Measurements from ENCODE around the gene ADAMTSL5.

Gene ADAMTSL5

GRCh38 chr19:1512671-1513498 is at the start of gene ADAMTSL5:
Gene ADAMTSL5 (minus strand): TSS chr19:1513019. CDS start chr19:1510943, 2,076 bp downstream.
- no peaks in the 10 kb centered on the region for H3K4me1 ChIP-seq (ENCODE audit: insufficient read depth, low read length, severe bottlenecking)
- H3K27ac ChIP-seq (ENCODE audit: low read depth, low read length, poor library complexity, severe bottlenecking) = no peak within 1 kb of the TSS
- TF ChIP-seq CTCF (IDR thresholded peaks at IDR 0.05; ENCODE audit: low read length) (no peak), EZH2 (IDR thresholded peaks at IDR 0.05; ENCODE audit: borderline replicate concordance, low read length) (no peak)
- no peaks in the 10 kb centered on the region for H3K36me3 ChIP-seq (ENCODE audit: insufficient read depth, low read length)
- H3K4me2 ChIP-seq (ENCODE audit: low read length) = peak within 1 kb of the TSS; percentile 40; the same call in 1 of the 2 replicates
- no peak within 1 kb of the TSS for H3K9ac ChIP-seq (ENCODE audit: low read length)
- no peaks in the 10 kb centered on the region for H3K79me2 ChIP-seq (ENCODE audit: insufficient read depth, low read length)
- no peaks in the 10 kb centered on the region for H3F3A ChIP-seq (ENCODE audit: insufficient read depth, low read length)
- no peaks in the 10 kb centered on the region for H3K9me3 ChIP-seq (ENCODE audit: low read length)
- H2AFZ ChIP-seq (ENCODE audit: low read length) = no peak within 1 kb of the TSS
- no peaks in the 10 kb centered on the region for H4K20me1 ChIP-seq (ENCODE audit: insufficient read depth, low read length)
- H3K9me2 ChIP-seq (ENCODE audit: low read depth, low read length) = no peaks in the 10 kb centered on the region
- no peak within 1 kb of the TSS for H3K4me3 ChIP-seq (ENCODE audit: low read depth, low read length, poor library complexity, severe bottlenecking)
- peaks cover 8% of the 10 kb centered on the region for H3K27me3 ChIP-seq (ENCODE audit: insufficient read depth, low read length)

GRCh38 chr19:1561236-1561842 is 48.5 kb upstream of the ADAMTSL5 start:
- H3F3A ChIP-seq (ENCODE audit: insufficient read depth, low read length) = no peaks in the 10 kb centered on the region
- no peaks in the 10 kb centered on the region for H3K79me2 ChIP-seq (ENCODE audit: insufficient read depth, low read length)
- no peaks in the 10 kb centered on the region for H3K9me3 ChIP-seq (ENCODE audit: low read length)
- H3K4me3 ChIP-seq (ENCODE audit: low read depth, low read length, poor library complexity, severe bottlenecking) = no peak overlapping the region
- H3K27ac ChIP-seq (ENCODE audit: low read depth, low read length, poor library complexity, severe bottlenecking) = no peak overlapping the region
- no peaks in the 10 kb centered on the region for H3K27me3 ChIP-seq (ENCODE audit: insufficient read depth, low read length)
- no peak overlapping the region for H3K9ac ChIP-seq (ENCODE audit: low read length)
- H3K9me2 ChIP-seq (ENCODE audit: low read depth, low read length) = no peaks in the 10 kb centered on the region
- H4K20me1 ChIP-seq (ENCODE audit: insufficient read depth, low read length) = no peaks in the 10 kb centered on the region
- H2AFZ ChIP-seq (ENCODE audit: low read length) = no peak overlapping the region
- no peaks in the 10 kb centered on the region for H3K4me1 ChIP-seq (ENCODE audit: insufficient read depth, low read length, severe bottlenecking)
- no peak overlapping the region for H3K4me2 ChIP-seq (ENCODE audit: low read length)
- H3K36me3 ChIP-seq (ENCODE audit: insufficient read depth, low read length) = no peaks in the 10 kb centered on the region
- TF ChIP-seq CTCF (IDR thresholded peaks at IDR 0.05; ENCODE audit: low read length) (no peak), EZH2 (IDR thresholded peaks at IDR 0.05; ENCODE audit: borderline replicate concordance, low read length) (no peak)

GRCh38 chr19:1560286-1560882 is 47.6 kb upstream of the ADAMTSL5 start:
- Histone ChIP-seq H3K9me2 (ENCODE audit: low read depth, low read length) (no peaks in the 10 kb centered on the region), H3K27me3 (ENCODE audit: insufficient read depth, low read length) (no peaks in the 10 kb centered on the region), H3K9ac (ENCODE audit: low read length) (no peak overlapping the region), H2AFZ (ENCODE audit: low read length) (no peak overlapping the region), H4K20me1 (ENCODE audit: insufficient read depth, low read length) (no peaks in the 10 kb centered on the region), H3K36me3 (ENCODE audit: insufficient read depth, low read length) (no peaks in the 10 kb centered on the region; the same call in 1 of the 2 replicates), H3K4me3 (ENCODE audit: low read depth, low read length, poor library complexity, severe bottlenecking) (no peak overlapping the region), H3K9me3 (ENCODE audit: low read length) (no peaks in the 10 kb centered on the region), H3K4me1 (ENCODE audit: insufficient read depth, low read length, severe bottlenecking) (no peaks in the 10 kb centered on the region), H3K4me2 (ENCODE audit: low read length) (no peak overlapping the region), H3K27ac (ENCODE audit: low read depth, low read length, poor library complexity, severe bottlenecking) (no peak overlapping the region), H3K79me2 (ENCODE audit: insufficient read depth, low read length) (no peaks in the 10 kb centered on the region), H3F3A (ENCODE audit: insufficient read depth, low read length) (no peaks in the 10 kb centered on the region)
- TF ChIP-seq EZH2 (IDR thresholded peaks at IDR 0.05; ENCODE audit: borderline replicate concordance, low read length) (no peak), CTCF (IDR thresholded peaks at IDR 0.05; ENCODE audit: low read length) (no peak)

Measured in OCI-LY1 (cell line).